SK-N-MC (cell line): ENCODE measurements around the gene ZNF850.

ENCODE experiments used
- DNase-seq: peaks from one replicate; pipeline ENCODE4 v3.0.0-alpha.2; 2011; ENCODE audit warnings: low read depth, low spot score
- H3K27ac ChIP-seq: fragments of 200-600 bp; sonication (generic); 2 replicates; pipeline ENCODE4 v1.5.1; 2016; ENCODE audit warnings: mixed run types
- H3K36me3 ChIP-seq: fragments of 200-600 bp; sonication (generic); 2 replicates; pipeline ENCODE4 v1.6.1; 2017; ENCODE audit warnings: antibody characterized with exemption, low read length, mixed read lengths; ENCODE audit not compliant: insufficient read depth
- H3K4me3 ChIP-seq: fragments of 200-600 bp; sonication (generic); 2 replicates; pipeline ENCODE4 v1.5.1; 2016
- H3K9ac ChIP-seq: fragments of 200-600 bp; sonication (generic); 2 replicates; pipeline ENCODE4 v1.8.0; 2017; ENCODE audit warnings: mixed run types, mixed read lengths; ENCODE audit not compliant: insufficient read length
- H3K9me3 ChIP-seq: fragments of 200-600 bp; sonication (generic); 2 replicates; pipeline ENCODE4 v1.6.1; 2017; ENCODE audit warnings: low read depth, mild to moderate bottlenecking, antibody characterized with exemption, low read length, moderate library complexity, mixed read lengths
- EZH2 ChIP-seq: fragments of 200-600 bp; sonication (generic); IDR thresholded peaks from one replicate; pipeline ENCODE4 v1.6.1; 2017; ENCODE audit warnings: antibody characterized with exemption
- FOXP2 ChIP-seq: optimal IDR thresholded peaks from 2 replicates; pipeline ENCODE3; 2011; ENCODE audit warnings: mild to moderate bottlenecking, moderate library complexity; ENCODE audit not compliant: insufficient read depth; ENCODE audit errors: extremely low read length, control extremely low read depth
- POLR2AphosphoS5 ChIP-seq: IDR thresholded peaks from 2 replicates; pipeline ENCODE4 v1.6.1; 2012; ENCODE audit warnings: mild to moderate bottlenecking, low read depth, low read length, borderline replicate concordance

ZNF850 gene

GRCh38 chr19:36679455-36679854 lies 93.2 kb downstream of the ZNF850 start:
- no peaks in the 10 kb centered on the region for H3K9me3 ChIP-seq
- no peak for DNase-seq
- TF ChIP-seq FOXP2 = no peak
- no peak for TF ChIP-seq POLR2AphosphoS5
- no peak for TF ChIP-seq EZH2
- no peak overlapping the region for H3K4me3 ChIP-seq
- peaks cover 7% of the 10 kb centered on the region for H3K36me3 ChIP-seq
- no peak overlapping the region for H3K9ac ChIP-seq
- no peak overlapping the region for H3K27ac ChIP-seq

- TF ChIP-seq FOXP2 (no peak), POLR2AphosphoS5 (no peak), EZH2 (no peak)
- H3K36me3 ChIP-seq = peaks cover 4% of the 10 kb centered on the region; the same call in 1 of the 2 replicates
- H3K9me3 ChIP-seq = no peaks in the 10 kb centered on the region
- no peak overlapping the region for H3K4me3 ChIP-seq
- H3K9ac ChIP-seq = no peak overlapping the region
- no peak for DNase-seq
- no peak overlapping the region for H3K27ac ChIP-seq
Observed at GRCh38 chr19:36674201-36674600, 98.4 kb downstream of the ZNF850 start.

GRCh38 chr19:36672368-36672767 lies 100.2 kb downstream of the ZNF850 start:
- peaks cover 4% of the 10 kb centered on the region; the same call in 1 of the 2 replicates for H3K36me3 ChIP-seq
- H3K27ac ChIP-seq = no peak overlapping the region
- H3K4me3 ChIP-seq = no peak overlapping the region
- no peak overlapping the region for H3K9ac ChIP-seq
- no peaks in the 10 kb centered on the region for H3K9me3 ChIP-seq
- TF ChIP-seq POLR2AphosphoS5 = no peak
- TF ChIP-seq EZH2 = no peak
- no peak for TF ChIP-seq FOXP2
- no peak for DNase-seq

GRCh38 chr19:36668646-36669045 lies 104.0 kb downstream of the ZNF850 start:
- no peak overlapping the region for H3K4me3 ChIP-seq
- no peak overlapping the region for H3K9ac ChIP-seq
- no peak for DNase-seq
- H3K27ac ChIP-seq = no peak overlapping the region
- H3K9me3 ChIP-seq = no peaks in the 10 kb centered on the region
- TF ChIP-seq POLR2AphosphoS5 = no peak
- TF ChIP-seq EZH2 = no peak
- no peak for TF ChIP-seq FOXP2
- peaks cover 16% of the 10 kb centered on the region for H3K36me3 ChIP-seq

GRCh38 chr19:36665832-36666231 lies 106.8 kb downstream of the ZNF850 start:
- peak overlapping the region; percentile 95 for H3K4me3 ChIP-seq
- TF ChIP-seq FOXP2 = no peak
- no peak for TF ChIP-seq EZH2
- no peak for TF ChIP-seq POLR2AphosphoS5
- H3K9me3 ChIP-seq = no peaks in the 10 kb centered on the region
- peak overlapping the region; percentile 95 for H3K9ac ChIP-seq
- no peak overlapping the region for H3K27ac ChIP-seq
- DNase-seq = no peak
- peaks cover 25% of the 10 kb centered on the region for H3K36me3 ChIP-seq
